Measurements from ENCODE around the gene UTP18.

- TF ChIP-seq ZBTB21 (CRISPR knock-in tag; IDR thresholded peaks at IDR 0.05; ENCODE audit: borderline replicate concordance) (no peak), SMAD3 (CRISPR knock-in tag; IDR thresholded peaks at IDR 0.05; ENCODE audit: borderline replicate concordance) (no peak), CTCF (IDR thresholded peaks at IDR 0.05) (no peak), USF1 (CRISPR knock-in tag; IDR thresholded peaks at IDR 0.05) (no peak), ATF3 (CRISPR knock-in tag; conservative IDR thresholded peaks at IDR 0.05) (no peak), ESRRA (CRISPR knock-in tag; IDR thresholded peaks at IDR 0.05; ENCODE audit: borderline replicate concordance) (no peak), NFYB (CRISPR knock-in tag; conservative IDR thresholded peaks at IDR 0.05; ENCODE audit: low read depth) (no peak), NR1H2 (CRISPR knock-in tag; IDR thresholded peaks at IDR 0.05) (no peak), MAX (CRISPR knock-in tag; IDR thresholded peaks at IDR 0.05) (no peak), STAT6 (CRISPR knock-in tag; conservative IDR thresholded peaks at IDR 0.05; ENCODE audit: low read depth) (no peak), PRDM15 (CRISPR knock-in tag; IDR thresholded peaks at IDR 0.05) (no peak)
Observed at GRCh38 chr17:51238255-51238887, 22.0 kb upstream of the UTP18 start.
